ENCODE data around the gene DBH.
"Not testable (repeated sequence)": the region's sequence is repeated elsewhere in the genome, so short reads cannot be mapped to it uniquely, and the experiment has no call there.

DBH gene

DNA sequence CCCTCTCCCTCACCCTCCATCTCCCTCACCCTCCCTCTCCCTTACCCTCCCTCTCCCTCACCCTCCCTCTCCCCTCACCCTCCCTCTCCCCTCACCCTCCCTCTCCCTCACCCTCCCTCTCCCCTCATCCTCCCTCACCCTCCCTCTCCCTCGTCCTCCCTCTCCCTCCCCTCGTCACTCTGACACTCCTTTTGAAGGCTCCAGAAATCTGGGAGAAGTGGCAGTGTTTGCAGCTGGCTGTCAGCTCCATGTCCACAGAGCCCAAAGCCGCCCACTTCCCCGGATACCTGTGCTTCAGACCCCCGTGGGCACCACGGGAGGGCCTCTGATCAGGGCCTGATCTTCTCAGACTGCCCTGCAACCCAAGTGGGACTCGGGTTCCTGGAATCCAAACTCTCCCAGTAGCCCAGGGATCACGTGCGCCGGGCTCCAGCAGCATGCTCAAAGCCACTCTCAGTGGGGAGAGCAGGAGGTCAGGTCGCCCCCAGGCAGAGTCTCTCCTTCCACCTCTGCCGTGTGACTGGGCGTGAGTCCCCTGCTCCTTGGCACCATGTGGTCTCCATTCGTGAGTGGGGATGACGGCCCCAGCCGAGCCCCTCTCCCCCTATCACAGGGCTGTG lies 33.1 kb downstream of the DBH start:
- DNase-seq = no peak

DNA sequence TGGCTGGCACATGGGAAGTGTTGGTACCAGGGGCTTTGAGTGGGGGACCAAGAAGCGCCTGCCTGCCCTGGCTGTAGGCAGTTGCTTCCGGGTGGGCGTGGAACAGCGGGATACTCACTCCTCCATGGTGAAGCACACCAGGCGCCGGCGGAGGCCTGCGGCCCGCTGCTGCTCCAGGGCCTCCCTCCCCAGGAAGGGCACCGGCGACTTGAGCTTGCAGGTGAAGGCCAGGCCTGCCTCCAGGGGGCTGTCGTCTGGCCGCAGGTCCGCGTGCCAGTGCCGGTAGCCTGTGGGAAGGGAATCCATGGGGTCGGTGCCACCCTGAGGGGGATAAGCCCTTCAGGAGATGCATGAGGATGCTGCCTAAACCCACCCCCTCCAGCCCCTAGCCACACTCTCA lies 34.3 kb downstream of the DBH start:
- no peak for DNase-seq

DNA sequence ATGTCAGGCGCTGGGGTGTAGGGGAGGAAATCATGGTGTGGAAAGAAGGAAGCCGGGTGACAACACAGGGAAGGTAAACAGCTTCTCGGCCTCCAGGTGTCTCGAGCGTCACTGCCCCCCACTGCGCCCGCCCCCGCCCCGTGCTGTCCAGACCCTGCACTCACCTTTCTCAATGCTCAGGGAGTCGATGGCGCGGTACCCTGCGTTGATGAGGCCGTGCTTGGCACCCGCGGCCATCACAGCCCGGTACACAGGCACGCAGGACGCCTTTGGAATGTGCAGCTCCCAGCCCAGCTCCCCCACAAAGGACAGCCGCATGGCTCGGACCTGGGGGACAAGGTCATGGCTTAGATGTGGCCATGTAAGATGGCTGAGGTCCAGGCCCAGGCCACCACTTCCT lies 35.2 kb downstream of the DBH start:
- no peak for DNase-seq

DNA sequence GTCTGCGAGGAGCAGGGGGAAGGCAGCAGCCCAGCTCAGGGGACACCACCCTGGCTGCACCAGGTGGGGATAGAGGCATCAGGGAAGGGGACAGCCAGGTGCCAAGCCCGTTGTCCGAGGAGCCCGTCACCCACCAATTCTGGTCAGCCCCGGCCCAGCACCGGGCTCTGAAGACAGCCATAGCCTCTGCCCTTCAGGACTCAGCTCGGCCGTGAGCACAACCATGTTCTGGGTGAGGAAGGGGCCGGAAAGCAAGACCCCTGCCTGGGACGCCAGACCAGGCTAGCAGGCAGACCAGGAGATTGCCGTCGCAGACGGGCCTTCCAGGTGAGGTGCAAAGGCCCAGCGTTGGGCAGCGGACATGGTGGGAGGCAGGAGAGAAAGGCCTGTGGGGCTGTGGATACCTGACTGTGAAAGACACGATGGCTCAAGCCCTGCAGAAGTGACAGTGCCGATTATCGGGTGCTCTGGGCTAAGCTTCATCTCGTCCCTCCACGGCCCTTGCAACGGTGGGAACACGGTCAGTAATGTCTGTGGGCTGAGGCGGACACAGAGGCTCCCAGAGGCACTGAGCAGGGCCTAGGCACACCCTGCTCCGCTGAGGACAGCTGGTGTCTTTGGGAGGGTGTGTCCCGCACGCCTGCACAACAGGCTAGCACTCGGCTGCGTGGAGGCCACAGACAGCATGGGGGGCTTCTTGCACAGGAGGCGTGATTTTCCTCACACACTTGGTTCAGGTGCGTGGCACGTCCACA lies 36.5 kb downstream of the DBH start:
- no peak for DNase-seq

- no peak for DNase-seq
These were observed 37.1 kb downstream of the DBH start for GRCh38 chr9:133673258-133673655.

DNA sequence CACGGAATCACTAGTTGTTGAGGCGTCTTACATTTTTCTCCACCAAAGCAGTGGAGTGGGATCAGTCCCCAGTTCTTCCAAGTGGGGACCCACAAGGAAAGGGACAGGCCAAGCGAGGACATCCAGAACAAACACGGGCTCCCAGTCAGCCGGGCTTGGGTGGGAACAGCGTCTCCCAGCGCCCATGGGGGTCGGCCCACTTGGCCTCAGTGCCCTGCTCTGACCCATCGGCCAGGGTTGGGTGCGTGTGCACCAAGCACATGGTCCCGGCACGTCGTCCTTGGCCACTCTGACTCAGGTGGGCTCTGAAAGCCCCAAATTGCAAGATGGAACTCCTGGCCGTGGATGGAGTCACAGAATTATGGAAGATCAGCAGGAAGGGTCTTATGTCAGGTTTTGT lies 37.9 kb downstream of the DBH start:
- DNase-seq = no peak

- DNase-seq = not testable (repeated sequence)
These were observed 39.6 kb downstream of the DBH start for GRCh38 chr9:133675796-133676195.

DNA sequence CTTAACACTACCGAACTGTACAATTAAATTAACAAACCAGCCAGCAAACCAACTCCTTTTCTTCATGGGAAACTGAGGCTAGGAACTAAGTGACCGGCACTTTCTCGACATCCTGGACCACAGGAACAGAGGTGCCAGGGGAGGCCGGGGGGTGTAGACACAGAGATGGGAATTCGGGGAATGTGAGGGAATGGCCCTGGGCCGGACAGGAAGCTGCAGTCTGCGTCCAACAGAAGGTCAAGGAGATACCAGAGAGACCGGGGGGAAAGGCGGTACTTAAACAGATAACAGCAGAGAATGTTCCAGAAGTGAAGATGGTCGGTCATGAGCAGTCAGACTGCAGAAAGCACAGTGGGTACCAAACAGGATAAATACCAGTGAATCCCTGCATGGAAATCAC lies 40.3 kb downstream of the DBH start:
- no peak for DNase-seq

- DNase-seq = peak; percentile 73
These were observed 41.2 kb downstream of the DBH start for GRCh38 chr9:133677126-133678010.

DNA sequence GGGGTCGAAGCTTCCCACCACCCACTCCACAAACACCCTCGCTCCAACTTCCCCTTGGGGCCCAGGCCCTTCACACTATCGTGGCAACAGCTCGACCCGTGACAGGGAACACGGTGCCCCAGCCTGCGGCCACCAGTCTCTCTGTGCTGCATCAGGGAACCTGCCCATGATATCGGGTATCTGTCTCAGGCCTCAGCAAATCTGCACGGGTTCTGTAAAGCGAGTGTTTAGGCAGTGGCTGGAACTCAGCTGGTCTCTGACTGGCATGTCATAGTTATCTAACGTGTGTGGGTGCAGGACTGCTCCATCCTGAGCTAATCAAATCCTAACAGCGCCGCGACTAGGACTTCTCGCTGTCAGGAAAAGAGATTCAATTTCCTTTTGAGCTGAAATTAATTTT lies 42.9 kb downstream of the DBH start:
- DNase-seq = no peak

DNA sequence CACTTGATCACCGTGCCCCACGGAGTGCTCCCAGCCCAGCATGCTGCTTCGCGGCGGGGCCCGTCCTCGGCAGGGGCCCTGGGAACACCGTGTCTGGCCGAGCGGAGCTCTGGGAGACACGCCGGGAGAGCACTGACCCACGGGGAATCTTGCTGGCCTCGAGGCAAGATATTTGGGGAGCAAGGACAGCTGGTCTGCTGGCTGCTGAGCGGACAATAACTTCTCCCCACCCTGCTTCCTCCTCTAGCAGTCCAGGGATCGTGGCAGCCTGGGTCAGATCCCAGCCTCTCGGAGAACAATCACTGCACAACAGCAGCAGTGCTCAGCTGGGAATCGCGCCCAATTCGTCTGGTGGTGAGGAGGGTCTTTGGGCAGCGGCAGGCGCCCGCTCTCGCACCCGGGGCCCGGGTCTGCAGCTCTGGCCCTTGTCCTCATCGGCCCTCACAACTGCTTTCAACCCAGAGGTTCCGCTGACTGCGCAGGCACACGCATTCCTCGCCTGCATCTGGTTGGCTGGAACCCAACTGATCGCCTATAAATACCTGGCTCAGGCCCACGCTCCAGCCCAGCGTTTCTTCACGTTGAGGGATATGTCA lies 43.4 kb downstream of the DBH start:
- DNase-seq = no peak

DNA sequence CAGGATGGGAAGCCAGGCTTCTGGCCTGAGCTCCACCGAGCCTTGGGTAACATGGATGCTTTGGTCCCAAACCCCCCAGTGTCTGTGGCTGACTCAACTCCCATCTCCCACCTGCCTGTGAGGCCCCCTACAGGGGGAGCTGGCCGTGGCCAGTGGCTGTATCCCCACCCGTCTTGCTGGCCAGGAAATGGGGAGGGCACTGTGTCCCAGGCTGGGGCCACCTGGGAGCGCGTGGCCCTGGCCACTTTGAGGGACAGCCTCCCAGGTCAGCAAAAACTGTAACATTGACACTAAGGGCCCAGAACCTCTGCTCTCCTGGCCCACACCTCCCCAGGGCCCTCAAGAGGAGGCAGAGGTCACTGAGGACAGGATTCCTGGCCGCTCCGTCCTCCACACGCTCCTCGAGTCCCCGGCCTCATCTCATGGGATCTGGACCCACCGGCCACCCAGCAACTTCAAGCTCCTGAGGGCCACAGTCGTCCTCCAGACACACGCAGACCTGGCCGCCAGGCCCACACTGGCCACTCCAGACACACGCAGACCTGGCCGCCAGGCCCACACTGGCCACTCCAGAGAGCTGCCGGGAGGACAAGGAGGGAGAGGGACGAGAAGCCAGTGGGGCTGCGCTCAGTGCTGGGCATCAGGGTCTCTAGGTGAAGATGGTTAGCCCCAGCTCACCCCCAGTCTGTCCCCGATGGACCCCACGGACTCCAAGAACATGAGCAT lies 44.2 kb downstream of the DBH start:
- no peak for DNase-seq

GRCh38 chr9:133680976-133681657 lies 45.0 kb downstream of the DBH start:
- DNase-seq = no peak

DNA sequence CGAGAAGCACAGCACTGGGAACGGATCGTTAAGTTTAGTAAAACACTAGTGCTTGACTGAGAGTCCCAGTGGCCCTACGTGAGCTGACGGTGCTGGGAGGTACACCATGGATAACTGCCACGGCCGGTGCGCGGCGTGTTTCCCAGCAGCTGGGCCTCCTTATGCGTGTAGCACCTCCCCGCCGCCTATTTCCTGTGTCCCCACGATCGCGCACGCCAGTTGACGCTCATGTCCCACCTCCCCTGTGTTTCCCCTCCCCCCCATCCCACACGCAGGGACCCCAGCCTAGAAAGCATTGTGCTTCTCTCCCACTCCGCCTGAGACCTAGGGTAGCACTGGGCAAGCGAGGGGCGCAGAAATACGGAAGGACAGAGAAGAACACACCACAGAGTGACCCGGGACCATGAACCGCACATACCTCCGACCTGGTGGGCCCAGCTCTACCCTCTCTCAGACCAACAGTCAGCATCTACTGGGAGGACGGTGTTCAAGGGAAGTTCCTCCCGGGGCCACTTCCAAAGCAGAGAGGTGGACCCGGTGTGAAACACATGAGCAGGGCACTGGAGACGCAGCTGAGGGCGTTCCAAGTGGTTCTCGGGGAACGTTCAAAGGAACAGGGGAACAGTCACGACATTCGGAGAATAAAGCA lies 45.6 kb downstream of the DBH start:
- no peak for DNase-seq

DNA sequence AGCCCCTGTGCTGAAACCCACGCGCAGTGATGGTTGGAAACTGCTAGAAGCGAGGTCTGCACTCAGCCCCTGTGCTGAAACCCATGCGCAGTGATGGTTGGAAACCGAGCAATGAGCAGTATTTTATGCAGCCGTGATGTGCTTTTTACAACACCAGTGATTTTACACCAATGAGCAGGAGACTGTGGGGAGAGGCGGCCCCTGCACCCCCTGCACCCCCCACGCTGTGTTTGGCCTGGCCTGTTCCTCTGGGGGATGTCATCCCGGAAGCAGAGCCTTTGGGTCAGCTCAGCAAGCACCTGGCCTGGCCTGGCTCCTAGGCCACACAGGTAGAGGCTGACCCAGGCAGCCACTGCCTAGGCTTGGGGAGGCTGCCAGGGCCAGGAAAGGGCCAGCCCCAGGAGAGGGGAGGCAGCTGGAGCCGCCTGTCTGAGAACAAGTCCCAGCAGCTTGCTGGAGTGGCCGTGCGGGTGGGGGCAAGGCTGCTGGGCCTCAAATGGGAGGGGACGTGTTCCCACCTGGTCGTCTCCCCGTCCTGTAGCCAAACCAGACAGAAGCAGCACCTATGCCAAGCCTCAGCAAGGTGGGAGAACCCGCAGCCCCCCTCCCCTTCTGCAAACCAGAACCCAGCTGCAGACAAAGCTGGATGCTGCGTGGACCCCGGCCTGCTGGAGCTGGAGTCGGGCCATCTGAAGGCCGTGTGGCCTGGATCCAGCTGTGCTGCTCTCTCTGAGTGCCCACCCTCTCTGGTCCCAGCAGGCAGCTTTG lies 46.8 kb downstream of the DBH start:
- peak; percentile 12 for DNase-seq

DNA sequence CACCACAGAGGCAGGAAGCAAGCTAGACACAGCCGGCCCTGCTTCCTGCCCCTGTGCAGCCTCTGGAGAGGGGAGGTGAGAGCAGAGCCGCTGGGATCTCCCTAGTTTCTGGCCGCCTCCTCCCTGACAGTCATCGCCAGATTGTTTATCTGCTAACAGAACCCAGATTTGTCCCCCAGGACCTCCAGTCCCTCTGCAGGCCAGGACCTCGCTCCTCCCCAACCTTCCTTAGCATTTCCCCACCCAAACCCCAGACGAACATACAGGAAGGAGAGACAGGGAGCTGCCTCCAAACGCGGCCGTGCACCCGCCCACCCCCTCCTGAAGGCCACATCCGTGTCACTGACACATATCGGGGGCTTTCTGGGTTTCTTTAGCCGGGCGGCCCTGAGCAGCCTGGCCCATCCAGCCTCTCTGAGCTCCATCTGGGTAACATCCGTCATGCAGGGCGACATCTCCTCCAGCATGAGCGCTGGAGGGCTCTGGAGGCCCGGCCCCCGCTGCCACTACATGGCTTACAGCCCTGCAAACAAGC lies 47.5 kb downstream of the DBH start:
- peak; percentile 79 for DNase-seq

DNA sequence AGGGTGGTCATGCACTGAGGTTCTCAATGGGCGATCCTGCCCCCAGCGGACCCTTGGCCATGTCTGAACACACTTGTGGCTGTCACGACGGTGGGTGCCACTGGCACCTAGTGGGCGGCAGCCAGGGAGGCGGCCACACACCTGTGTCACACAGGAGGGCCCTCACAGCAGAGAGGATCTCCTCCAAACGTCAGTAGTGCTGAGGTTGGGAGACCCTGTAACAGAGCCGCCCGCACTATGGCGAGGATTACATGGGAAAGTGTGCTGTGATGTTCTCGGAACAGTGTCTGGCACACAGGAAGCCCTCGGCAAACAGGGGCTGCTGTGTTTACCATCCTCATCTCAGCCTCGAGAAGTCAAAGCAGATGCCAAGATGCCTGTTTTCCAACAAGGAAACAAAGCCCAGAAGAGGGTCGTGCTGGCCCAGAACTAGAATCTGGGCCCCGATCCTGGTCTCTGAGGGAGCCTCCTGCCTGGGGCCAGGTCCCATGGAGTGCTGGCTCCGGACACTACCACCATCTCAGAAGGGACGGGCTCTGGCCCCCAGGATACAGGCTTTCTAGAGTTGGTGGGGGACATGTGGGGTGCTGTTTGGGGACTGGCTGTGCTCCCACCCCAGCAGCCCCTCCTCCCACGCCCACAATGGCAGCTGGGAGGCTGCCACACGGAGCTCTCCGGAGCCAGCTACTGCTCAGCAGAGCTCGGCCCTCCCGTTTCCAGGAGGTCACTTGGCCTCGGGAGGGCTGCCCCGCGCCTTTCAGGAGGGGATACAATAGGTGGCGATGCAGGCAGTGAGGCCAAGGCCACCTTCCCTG lies 48.2 kb downstream of the DBH start:
- DNase-seq = no peak

- no peak for DNase-seq
These were observed 48.8 kb downstream of the DBH start for GRCh38 chr9:133684936-133685361.
